ENCODE results near the gene INAFM2.

INAFM2 gene

GRCh38 chr15:40330368-40330836 lies 6.9 kb downstream of the INAFM2 start:
- no peak for DNase-seq

- DNase-seq, result no peak
Observed at GRCh38 chr15:40331026-40331425, 7.5 kb downstream of the INAFM2 start.

- DNase-seq, result no peak
Observed at GRCh38 chr15:40331637-40332036, 8.1 kb downstream of the INAFM2 start.

GRCh38 chr15:40332113-40332781 lies 8.8 kb downstream of the INAFM2 start:
- DNase-seq, result no peak

GRCh38 chr15:40333922-40334492 lies 10.5 kb downstream of the INAFM2 start:
- DNase-seq, result peak; percentile 64

GRCh38 chr15:40334541-40334940 lies 11.0 kb downstream of the INAFM2 start:
- no peak for DNase-seq

- peak; percentile 13 for DNase-seq
Observed at GRCh38 chr15:40334941-40335795, 11.7 kb downstream of the INAFM2 start.

GRCh38 chr15:40335938-40336743 lies 12.6 kb downstream of the INAFM2 start:
- no peak for DNase-seq

GRCh38 chr15:40336744-40337122 lies 13.2 kb downstream of the INAFM2 start:
- DNase-seq, result peak; percentile 53

GRCh38 chr15:40337597-40337996 lies 14.1 kb downstream of the INAFM2 start:
- DNase-seq, result no peak

- peak; percentile 78 for DNase-seq
Observed at GRCh38 chr15:40338041-40338657, 14.7 kb downstream of the INAFM2 start.

- no peak for DNase-seq
Observed at GRCh38 chr15:40338921-40339620, 15.6 kb downstream of the INAFM2 start.

- no peak for DNase-seq
Observed at GRCh38 chr15:40339621-40339945, 16.1 kb downstream of the INAFM2 start.

GRCh38 chr15:40340038-40340739 lies 16.7 kb downstream of the INAFM2 start:
- no peak for DNase-seq

GRCh38 chr15:40340740-40341400 lies 17.4 kb downstream of the INAFM2 start, which contains the start of gene CCDC9B:
Gene CCDC9B, minus strand, starts transcription at chr15:40340939. Its CDS starts 120 bp downstream, at chr15:40340819.
- peak; percentile 62 for DNase-seq

- no peak for DNase-seq
Observed at GRCh38 chr15:40342416-40343320, 19.2 kb downstream of the INAFM2 start.

GRCh38 chr15:40343512-40343911 lies 20.0 kb downstream of the INAFM2 start:
- DNase-seq, result no peak

GRCh38 chr15:40344217-40344616 lies 20.7 kb downstream of the INAFM2 start:
- no peak for DNase-seq

GRCh38 chr15:40344631-40345120 lies 21.2 kb downstream of the INAFM2 start:
- peak; percentile 63 for DNase-seq
